Left kidney (tissue), 2 donors: ENCODE results near the gene PEX7. TPM values are rescaled to one million over a fixed set of nuclear protein-coding genes. Genes with fewer than 3 reads are reported as not detected.
"Not testable (repeated sequence)": the region's sequence is repeated elsewhere in the genome, so short reads cannot be mapped to it uniquely, and the experiment has no call there.

Experiments
- DNase-seq: peaks from one replicate; pipeline ENCODE4 v3.0.0-alpha.2; 2013
- polyA plus RNA-seq: library from polyadenylated mRNA; unstranded; fragments of 120-200 nt; gene quantifications from one replicate; pipeline ENCODE4 v1.2.1, GENCODE V29; 2013; ENCODE audit not compliant: insufficient read length

The PEX7 gene
- polyA plus RNA-seq, 1 donor: 12.0 TPM

- DNase-seq: no peak
These were observed 31.7 kb upstream of the PEX7 start for GRCh38 chr6:136790411-136791295.

DNA sequence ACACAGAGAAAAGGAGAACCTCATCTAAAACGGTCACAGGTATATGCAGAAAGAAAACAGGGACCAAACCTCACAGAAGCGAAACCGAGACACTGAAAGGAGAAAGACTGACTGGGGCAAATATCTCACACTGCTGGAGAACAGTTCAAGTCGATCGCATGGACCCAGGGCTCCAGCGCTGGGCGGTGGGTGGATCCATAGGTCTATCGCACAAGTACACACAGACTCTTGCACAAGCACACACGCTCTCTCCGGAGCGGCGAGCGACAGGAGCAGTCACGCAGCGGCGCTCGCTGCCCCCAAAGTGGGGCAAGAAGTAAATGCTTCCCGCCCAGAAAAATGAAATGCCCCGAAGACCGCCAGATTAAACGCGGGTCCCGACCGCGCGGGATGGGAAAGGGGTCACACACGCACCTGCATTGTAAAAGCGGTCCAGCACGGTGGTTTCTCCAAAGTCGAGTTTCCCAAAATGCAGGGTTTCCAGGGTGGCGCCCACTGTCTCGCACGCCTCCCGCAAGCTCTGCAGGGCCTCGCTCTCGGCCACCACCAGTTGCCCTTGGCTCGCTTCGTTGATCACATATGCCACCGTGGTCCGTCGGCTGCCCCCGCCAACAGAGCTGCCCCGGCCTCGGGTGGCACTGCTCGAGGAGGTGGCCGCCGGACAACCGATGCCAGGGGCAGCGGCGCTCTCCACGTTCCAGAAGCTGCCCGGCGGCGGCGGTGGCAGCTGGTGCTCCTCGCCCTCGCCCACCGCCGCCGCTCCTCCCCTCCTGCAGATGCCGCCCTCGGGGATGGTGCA lies 30.9 kb upstream of the PEX7 start:
- peak; percentile 25 for DNase-seq

DNA sequence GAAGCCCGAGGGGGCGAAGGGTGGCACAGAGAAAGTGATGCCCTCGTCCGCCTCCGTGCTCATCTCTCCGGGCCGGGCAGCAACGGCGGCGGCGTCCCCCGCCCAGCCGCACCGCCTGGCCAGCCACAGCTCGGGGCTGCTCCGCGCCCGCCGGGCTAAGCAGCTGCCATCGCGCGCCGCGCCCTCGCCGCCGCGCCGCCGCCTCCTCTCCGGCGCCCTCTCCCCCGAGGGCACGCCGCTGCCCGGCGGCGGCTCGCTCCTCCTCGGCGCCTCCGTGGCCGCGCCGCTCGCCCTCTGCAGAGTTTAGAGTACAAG lies 30.3 kb upstream of the PEX7 start:
- DNase-seq: no peak

DNA sequence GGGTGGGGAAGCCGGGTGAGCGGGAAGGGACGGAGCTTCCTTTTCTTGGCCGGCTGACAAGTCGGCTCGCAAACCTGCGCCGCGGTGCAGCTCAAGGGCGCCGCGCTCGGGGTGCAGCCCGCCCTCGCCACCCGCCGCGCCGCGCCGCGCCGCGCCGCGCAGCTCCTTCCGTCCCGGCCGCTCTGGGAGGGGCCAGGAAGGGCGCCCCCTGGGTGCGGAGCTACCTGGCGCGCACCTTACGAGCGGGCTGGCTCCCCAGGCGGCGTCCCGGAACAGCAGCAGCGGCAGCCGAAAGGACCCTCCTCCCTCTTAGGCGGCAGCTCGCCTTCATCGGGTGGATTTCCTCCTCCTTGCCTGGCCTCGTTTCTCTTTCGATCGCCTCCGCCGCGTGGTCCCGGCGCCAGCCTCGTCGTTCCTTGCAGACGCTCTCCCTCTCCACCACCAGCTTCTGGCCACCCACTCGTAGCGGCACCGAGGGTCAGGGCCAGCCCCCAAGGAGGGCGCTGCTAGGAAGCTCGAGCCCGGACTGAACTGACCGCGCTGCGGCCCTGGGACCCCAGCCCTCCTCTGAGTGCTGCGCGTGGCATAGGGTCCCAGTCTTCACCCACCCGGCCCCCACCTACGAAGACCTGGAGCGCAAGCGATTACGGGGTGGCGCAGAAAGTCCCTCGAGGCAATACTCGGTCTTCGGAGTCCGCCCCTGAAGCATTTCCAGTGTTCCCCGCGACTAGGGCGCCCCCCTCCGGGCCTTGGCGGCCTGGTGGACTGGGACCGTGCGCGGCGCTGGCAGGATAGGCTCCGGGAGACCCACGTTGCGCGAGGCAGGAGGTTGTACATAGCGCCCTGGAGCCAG lies 29.8 kb upstream of the PEX7 start, which contains the start of gene MAP3K5:
TSS of gene MAP3K5 (minus strand) at position 68 of the 853 bp plus-strand sequence. CDS start 320 bp downstream, outside the sequence.
- peak; percentile 88 for DNase-seq

DNA sequence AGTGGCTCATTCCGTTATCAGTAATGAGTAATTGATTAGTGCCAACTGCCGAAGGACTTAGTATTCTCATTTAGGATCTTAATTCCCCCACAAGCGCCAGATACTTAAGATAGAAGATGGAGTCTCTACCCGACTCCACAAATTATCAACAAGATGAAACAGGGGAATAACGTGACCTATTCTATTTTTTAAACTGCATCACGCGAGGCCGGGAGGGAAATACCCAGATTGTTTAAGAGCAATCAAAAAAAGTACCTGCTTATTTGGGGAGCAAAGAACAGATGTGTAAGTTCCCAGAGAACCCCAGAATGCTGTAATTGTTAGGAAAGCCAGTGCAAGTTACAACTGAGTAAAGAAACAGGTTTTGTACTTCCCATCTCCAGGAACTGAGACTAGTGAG lies 29.0 kb upstream of the PEX7 start:
- DNase-seq: no peak

DNA sequence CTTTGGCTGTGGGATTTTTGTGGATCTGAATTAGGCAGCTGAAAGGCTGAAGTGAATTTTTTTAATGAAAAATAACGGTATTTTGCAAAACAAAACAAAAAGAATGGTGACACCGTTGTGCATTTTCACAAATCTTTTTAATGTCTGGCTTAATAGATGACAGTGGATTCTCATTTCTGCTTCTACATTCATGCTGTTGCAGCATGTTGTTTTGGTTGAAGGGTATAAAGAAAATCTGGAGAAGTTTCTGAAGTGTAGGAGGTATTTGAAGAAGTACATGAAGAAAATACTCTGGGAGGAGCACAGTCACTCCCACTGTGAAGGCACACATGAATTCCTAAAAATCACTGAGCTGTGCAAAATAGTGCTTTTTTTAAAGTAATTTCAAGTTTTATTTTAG lies 27.0 kb upstream of the PEX7 start:
- DNase-seq: no peak

DNA sequence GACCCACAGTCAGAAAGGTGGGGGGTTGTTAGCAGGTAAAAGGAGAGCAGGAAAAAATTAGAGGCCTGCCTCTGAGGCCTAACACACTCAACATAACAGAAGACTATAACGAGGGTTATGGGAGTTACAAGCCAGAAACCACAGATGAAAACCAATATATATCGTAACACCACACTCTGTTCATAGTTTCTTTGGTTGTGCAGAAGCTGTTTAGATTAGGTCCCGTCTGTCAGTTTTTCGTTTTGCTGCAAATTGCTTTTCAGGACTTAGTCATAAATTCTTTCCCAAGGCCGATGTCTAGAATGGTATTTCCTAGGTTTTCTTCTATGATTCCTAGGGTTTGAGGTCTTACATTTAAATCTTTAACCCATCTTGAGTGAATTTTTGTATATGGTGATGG lies 26.4 kb upstream of the PEX7 start:
- no peak for DNase-seq

- no peak for DNase-seq
These were observed 24.3 kb upstream of the PEX7 start for GRCh38 chr6:136798044-136798443.

DNA sequence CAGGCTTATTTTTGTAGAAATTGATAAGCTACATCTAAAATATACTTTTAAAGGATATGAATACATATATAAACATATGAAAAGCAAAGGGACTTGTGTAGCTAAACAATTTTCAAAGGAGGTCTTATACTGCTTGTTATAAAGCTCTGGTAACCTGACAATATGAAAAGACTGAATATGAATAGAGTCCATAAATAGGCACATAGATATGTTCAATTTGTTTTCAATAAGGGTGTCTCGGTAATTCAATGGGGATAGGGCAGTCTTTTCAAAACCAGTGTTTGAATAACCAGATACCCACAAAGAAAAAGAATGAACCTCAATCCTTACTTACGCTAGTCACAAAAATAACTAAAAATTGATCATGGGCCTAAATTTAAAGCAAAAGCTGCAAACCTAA lies 20.8 kb upstream of the PEX7 start:
- no peak for DNase-seq

DNA sequence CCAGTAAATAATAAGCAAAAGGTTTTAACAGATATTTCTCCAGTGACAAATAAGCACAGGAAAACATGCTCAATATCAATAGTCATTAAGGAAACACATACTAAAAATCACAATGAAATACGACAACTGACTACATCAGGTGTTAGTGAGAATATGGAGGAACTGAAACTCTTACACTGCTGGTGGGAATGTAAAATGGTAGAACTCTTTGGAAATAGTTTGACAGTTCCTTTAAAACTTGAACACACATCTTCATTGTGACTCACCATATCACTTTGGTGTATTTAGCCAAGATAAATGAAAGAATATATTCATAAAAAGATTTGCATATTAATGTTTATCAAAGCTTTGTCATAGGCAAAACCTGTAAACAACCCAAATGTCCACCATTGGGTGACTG lies 18.8 kb upstream of the PEX7 start:
- DNase-seq: no peak

GRCh38 chr6:136809091-136809860 lies 13.1 kb upstream of the PEX7 start:
- DNase-seq: no peak

DNA sequence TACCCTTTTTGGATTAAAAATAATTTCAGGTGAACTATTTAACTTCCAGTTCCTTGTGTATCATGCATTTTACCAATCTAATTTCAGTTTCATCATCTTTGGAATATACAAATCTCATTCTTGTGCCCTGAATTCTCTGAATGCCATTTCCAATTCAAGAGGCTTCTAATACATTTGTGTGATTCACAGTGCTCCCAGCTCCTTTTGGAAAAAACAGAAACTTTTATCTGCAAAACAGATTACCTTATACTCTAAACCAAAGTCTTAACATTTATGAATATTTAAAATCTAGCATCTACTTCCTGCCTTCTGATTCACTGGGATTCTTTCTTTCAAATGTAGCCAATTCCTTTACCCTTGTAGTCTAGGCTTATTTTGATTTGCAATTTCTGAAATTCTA lies 11.1 kb upstream of the PEX7 start:
- no peak for DNase-seq

- DNase-seq: no peak
These were observed 10.2 kb upstream of the PEX7 start for GRCh38 chr6:136812174-136812573.

- not testable (repeated sequence) for DNase-seq
These were observed 6.8 kb upstream of the PEX7 start for GRCh38 chr6:136815608-136816007.

GRCh38 chr6:136816656-136817055 lies 5.7 kb upstream of the PEX7 start:
- no peak for DNase-seq

DNA sequence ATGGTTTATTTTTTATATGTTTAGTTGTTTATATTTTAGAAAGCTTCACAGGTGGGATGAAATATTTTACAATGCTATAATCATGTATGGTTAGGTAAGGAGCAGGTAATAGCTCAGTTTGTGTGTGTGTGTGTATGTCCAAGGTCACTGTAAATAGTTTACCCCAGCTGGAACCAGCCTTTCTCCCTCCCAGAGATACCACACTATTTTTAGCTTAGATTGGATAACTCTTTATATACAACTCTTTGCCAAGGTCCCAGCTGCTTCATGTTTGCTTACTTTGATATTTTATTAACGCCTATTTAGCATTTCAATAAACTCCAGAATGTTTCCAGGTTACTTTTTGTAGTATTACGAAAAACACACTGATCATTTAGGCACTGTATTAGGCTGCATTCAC lies 1.8 kb upstream of the PEX7 start:
- no peak for DNase-seq

DNA sequence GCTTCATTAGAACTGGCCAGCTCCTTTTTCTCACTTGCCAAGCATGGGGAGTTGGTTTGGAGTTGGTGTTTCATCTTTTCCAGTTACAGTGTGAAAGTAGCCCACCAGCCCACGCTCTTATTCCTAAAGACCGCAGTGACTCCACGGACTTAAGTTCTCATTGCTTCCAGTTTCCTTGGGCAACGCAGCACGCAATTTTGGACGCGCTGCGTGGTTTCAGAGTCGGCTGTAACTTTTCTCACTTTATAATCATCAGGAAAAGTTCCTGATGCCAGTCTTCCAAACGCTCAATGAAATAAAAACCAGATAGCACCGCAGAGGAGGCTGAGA lies 381 bp upstream of the PEX7 start:
- no peak for DNase-seq

DNA sequence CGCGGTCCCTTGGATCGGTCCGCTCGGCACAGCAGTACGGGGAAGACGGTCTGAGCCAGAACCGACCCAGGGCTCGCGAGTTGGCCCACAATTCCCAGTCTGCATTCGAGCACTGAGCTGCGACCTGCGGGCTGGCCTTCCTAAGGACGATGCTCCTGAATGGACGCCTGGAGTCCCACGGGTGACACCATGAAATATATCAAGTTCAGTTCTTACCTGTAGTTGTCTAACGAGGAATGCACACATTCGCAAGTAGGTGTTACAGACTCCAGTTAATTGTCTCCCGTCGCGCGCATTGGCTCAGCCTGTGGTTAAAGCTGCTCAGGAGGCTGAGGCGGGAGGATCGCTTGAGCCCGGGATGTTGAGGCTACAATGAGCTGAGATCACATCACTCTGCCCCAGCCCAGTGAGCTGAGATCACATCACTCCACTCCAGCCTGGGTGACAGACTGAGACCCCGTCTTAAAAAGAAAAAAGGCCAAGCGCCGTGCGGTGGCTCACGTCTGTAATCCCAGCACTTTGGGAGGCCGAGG lies 802 bp downstream of the PEX7 start:
- no peak for DNase-seq

- DNase-seq: no peak
These were observed 3.8 kb downstream of the PEX7 start for GRCh38 chr6:136826216-136826615.

DNA sequence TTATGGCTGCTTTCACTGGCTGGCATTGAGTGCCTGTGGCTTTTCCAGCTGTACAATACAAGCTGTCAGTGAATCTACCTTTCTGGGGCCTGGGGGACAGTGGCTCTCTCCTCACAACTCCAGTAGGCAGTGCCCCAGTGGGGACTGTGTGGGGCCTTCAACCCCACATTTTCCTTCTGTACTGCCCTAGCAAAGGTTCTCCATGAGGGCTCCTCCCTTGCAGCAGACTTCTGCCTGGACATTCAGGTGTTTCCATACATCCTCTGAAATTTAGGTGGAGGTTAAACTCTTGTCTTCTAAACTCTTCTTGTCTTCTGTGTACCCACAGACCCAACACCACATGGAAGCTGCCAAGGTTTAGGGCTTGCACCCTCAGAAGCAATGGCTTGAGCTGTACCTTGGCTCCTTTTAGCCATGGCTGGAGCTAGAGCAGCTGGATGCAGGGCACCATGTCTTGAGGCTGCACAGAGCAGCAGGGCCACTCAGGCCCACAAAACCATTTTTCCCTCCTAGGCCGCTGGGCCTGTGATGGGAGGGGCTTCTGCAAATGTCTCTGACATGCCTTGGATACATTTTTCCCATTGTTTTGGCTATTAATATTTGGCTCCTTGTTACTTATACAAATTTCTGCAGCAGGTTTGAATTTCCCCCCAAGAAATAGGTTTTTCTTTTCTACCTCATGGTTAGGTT lies 9.6 kb downstream of the PEX7 start:
- DNase-seq: no peak
